Prostate gland (tissue), 2 donors: ENCODE results near the gene KCNG2. TPM values are rescaled to one million over a fixed set of nuclear protein-coding genes. Genes with fewer than 3 reads are reported as not detected.

Experiments used
- DNase-seq: peaks from one replicate; pipeline ENCODE4 v3.0.0-alpha.2; 2019; ENCODE audit warnings: low spot score
- H3K27ac ChIP-seq, 2 donors: fragments of 200-600 bp; sonication (generic); 2 replicates each; pipeline ENCODE4 v1.5.1; 2017 to 2019
- H3K27me3 ChIP-seq: fragments of 200-600 bp; sonication (generic); replicated peaks from 2 replicates; pipeline ENCODE4 v1.5.1; 2019; ENCODE audit not compliant: insufficient read depth
- H3K36me3 ChIP-seq, 2 donors: fragments of 200-600 bp; sonication (generic); 1 replicate in 1 of 2; 2 replicates in 1 of 2; pipeline versions ENCODE4 v1.5.1 to v1.8.1; 2017 to 2019
- H3K4me1 ChIP-seq: fragments of 200-600 bp; sonication (generic); replicated peaks from 2 replicates; pipeline ENCODE4 v1.5.1; 2019
- H3K4me3 ChIP-seq, 2 donors: fragments of 200-600 bp; sonication (generic); 2 replicates each; pipeline ENCODE4 v1.5.1; 2017 to 2019
- H3K9me3 ChIP-seq: fragments of 200-600 bp; sonication (generic); 2 replicates; pipeline ENCODE4 v1.5.1; 2017
- POLR2A ChIP-seq: fragments of 450-650 bp; IDR thresholded peaks from one replicate; pipeline ENCODE4 v1.6.1; 2016; ENCODE audit warnings: antibody characterized with exemption, mild to moderate bottlenecking
- POLR2AphosphoS5 ChIP-seq: sonication (generic); formaldehyde crosslinking; IDR thresholded peaks from one replicate; pipeline ENCODE4 v1.6.1; 2017; ENCODE audit warnings: antibody characterized with exemption
- WGBS: methylation state at CpG from one replicate; pipeline ENCODE4 v1.1.5; 2018; 5-methylcytosine and 5-hydroxymethylcytosine counted together
- intact Hi-C: fragments of 100-400 bp; cut with DNase I; formaldehyde crosslinking; loops from one replicate; pipeline ENCODE4 v1.14.2; 2022
- total RNA-seq, 2 donors: library from RNA; depleted of rRNA; stranded (reverse); fragments of >200 nt; gene quantifications; one replicate each; pipeline ENCODE4 v1.1.0, GENCODE V29; 2016
- TF ChIP-seq, protein P1 (sequence below), 4 experiments: fragments of 200-600 bp in 2 of 4; fragments of 450-650 bp in 2 of 4; sonication (generic) in 2 of 4; IDR thresholded peaks; 1 replicate in 3 of 4; 2 replicates in 1 of 4; pipeline ENCODE4 v1.5.1; 2016 to 2019; ENCODE audit warnings: antibody characterized with exemption in 4 of 4, mild to moderate bottlenecking in 2 of 4, moderate library complexity in 2 of 4

KCNG2 gene
- total RNA-seq, 2 donors from 2014 or later: 3.7 TPM; not detected in 1

DNA sequence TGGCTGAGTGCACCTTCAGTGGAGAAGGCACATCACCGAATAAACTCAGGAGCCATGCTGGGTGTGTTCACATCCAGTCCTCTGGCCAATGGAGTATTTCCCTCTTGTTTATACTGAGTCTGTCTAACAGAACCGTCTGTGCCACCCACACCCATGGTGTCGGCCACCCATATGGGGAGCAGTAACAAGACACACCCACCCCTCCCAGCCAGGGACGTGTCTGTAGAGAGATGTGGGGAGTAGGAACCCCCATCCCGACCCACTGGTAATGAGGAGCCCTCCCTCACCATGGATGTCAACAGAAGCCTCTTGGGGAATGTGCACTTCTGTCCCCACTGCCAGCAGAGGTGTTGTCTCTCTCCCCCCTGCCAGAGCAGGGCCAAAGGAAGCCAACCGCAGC lies 37.1 kb downstream of the KCNG2 start:
- TF ChIP-seq POLR2AphosphoS5 (no peak), POLR2A (no peak)
- TF ChIP-seq, protein P1, sequence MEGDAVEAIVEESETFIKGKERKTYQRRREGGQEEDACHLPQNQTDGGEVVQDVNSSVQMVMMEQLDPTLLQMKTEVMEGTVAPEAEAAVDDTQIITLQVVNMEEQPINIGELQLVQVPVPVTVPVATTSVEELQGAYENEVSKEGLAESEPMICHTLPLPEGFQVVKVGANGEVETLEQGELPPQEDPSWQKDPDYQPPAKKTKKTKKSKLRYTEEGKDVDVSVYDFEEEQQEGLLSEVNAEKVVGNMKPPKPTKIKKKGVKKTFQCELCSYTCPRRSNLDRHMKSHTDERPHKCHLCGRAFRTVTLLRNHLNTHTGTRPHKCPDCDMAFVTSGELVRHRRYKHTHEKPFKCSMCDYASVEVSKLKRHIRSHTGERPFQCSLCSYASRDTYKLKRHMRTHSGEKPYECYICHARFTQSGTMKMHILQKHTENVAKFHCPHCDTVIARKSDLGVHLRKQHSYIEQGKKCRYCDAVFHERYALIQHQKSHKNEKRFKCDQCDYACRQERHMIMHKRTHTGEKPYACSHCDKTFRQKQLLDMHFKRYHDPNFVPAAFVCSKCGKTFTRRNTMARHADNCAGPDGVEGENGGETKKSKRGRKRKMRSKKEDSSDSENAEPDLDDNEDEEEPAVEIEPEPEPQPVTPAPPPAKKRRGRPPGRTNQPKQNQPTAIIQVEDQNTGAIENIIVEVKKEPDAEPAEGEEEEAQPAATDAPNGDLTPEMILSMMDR (IDR thresholded peaks at IDR 0.05): no peak
- Histone ChIP-seq H3K9me3 (no peaks in the 10 kb centered on the region), H3K36me3 (no peaks in the 10 kb centered on the region), H3K4me1 (no peaks in the 10 kb centered on the region), H3K27ac (no peak overlapping the region), H3K27me3 (no peaks in the 10 kb centered on the region), H3K4me3 (no peak overlapping the region)
- intact Hi-C loops: no loop called here
- no peak for DNase-seq
- WGBS: 79% methylated on average over 6 of the region's 6 CpGs

DNA sequence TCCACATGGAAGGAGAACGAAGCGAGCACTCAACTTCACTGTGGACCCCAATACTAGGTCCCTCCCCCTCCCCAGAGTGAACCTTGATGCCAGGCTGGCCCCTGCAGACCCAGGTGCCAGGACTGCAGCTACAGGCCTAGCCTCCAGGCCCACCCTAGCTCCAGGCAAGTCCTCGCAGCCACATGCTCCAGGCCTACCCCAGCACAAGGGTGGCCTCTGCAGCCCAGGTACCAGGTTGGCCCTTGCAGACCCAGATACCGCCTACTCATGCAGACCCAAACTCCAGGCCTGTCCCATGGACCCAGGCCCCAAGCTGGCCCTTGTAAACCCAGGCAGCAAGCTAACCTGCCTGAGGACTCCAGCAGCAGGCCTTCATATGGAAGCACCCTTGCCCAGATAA lies 44.2 kb downstream of the KCNG2 start:
- H3K36me3 ChIP-seq: no peaks in the 10 kb centered on the region
- WGBS: 90% methylated on average over 4 of the region's 4 CpGs
- no peak overlapping the region for H3K27ac ChIP-seq
- H3K9me3 ChIP-seq: no peaks in the 10 kb centered on the region
- H3K4me1 ChIP-seq: no peaks in the 10 kb centered on the region
- DNase-seq: no peak
- no peaks in the 10 kb centered on the region for H3K27me3 ChIP-seq
- intact Hi-C loops: no loop called here
- no peak for TF ChIP-seq POLR2A
- no peak for TF ChIP-seq POLR2AphosphoS5
- TF ChIP-seq, protein P1 (IDR thresholded peaks at IDR 0.05): no peak
- no peak overlapping the region for H3K4me3 ChIP-seq

- no peak for DNase-seq
- H3K27ac ChIP-seq: no peak overlapping the region
- no peak for TF ChIP-seq POLR2A
- TF ChIP-seq, protein P1 (IDR thresholded peaks at IDR 0.05): no peak
- no peak for TF ChIP-seq POLR2AphosphoS5
- no peaks in the 10 kb centered on the region for H3K9me3 ChIP-seq
- no peaks in the 10 kb centered on the region for H3K4me1 ChIP-seq
- H3K27me3 ChIP-seq: no peaks in the 10 kb centered on the region
- 85% methylated on average over 10 of the region's 10 CpGs for WGBS
- no peak overlapping the region for H3K4me3 ChIP-seq
- H3K36me3 ChIP-seq: no peaks in the 10 kb centered on the region
- intact Hi-C loops: no loop called here
Observed at GRCh38 chr18:79844999-79845563, 47.3 kb downstream of the KCNG2 start.

GRCh38 chr18:79846936-79847557 lies 49.3 kb downstream of the KCNG2 start:
- Histone ChIP-seq H3K27me3 (no peaks in the 10 kb centered on the region), H3K27ac (no peak overlapping the region), H3K4me1 (no peaks in the 10 kb centered on the region), H3K36me3 (no peaks in the 10 kb centered on the region), H3K4me3 (no peak overlapping the region), H3K9me3 (no peaks in the 10 kb centered on the region)
- DNase-seq: no peak
- intact Hi-C loops: no loop called here
- 79% methylated on average over 17 of the region's 17 CpGs for WGBS
- no peak for TF ChIP-seq POLR2AphosphoS5
- TF ChIP-seq, protein P1 (IDR thresholded peaks at IDR 0.05): no peak
- no peak for TF ChIP-seq POLR2A

- Histone ChIP-seq H3K4me3 (no peak overlapping the region), H3K27ac (no peak overlapping the region), H3K36me3 (no peaks in the 10 kb centered on the region), H3K27me3 (no peaks in the 10 kb centered on the region), H3K9me3 (no peaks in the 10 kb centered on the region), H3K4me1 (no peaks in the 10 kb centered on the region)
- TF ChIP-seq POLR2AphosphoS5 (no peak), POLR2A (no peak)
- TF ChIP-seq, protein P1 (IDR thresholded peaks at IDR 0.05): no peak
- intact Hi-C loops: no loop called here
- 77% methylated on average over 15 of the region's 15 CpGs for WGBS
- no peak for DNase-seq
Observed at GRCh38 chr18:79847606-79848293, 50.0 kb downstream of the KCNG2 start.
